NCI-H2107 (cell line): Measurements from ENCODE around the gene ANAPC7.
"Not testable (repeated sequence)": the region's sequence is repeated elsewhere in the genome, so short reads cannot be mapped to it uniquely, and the experiment has no call there.

Source experiments
- DNase-seq: peaks from one replicate; lab custom pipeline; 2025; lab: John Stamatoyannopoulos, UW

Gene ANAPC7

GRCh38 chr12:110403146-110403975 lies at the start of gene ANAPC7:
ANAPC7 (minus strand) TSS chr12:110403708; CDS start chr12:110403627, 81 bp downstream.
- peak; percentile 90 for DNase-seq

GRCh38 chr12:110451263-110451662 lies 47.8 kb upstream of the ANAPC7 start:
- no peak for DNase-seq

- DNase-seq, result peak; percentile 94
Observed at GRCh38 chr12:110449799-110450497, 46.4 kb upstream of the ANAPC7 start, which contains the start of gene ARPC3. ARPC3 (minus strand) TSS chr12:110450337; CDS start chr12:110450260, 77 bp downstream.

- no peak for DNase-seq
Observed at GRCh38 chr12:110444455-110444854, 40.9 kb upstream of the ANAPC7 start.

GRCh38 chr12:110436231-110436630 lies 32.7 kb upstream of the ANAPC7 start:
- DNase-seq, result no peak

GRCh38 chr12:110431957-110432587 lies 28.6 kb upstream of the ANAPC7 start:
- no peak for DNase-seq

- DNase-seq, result not testable (repeated sequence)
Observed at GRCh38 chr12:110429676-110430075, 26.2 kb upstream of the ANAPC7 start.

GRCh38 chr12:110426406-110426805 lies 22.9 kb upstream of the ANAPC7 start:
- DNase-seq, result no peak

- no peak for DNase-seq
Observed at GRCh38 chr12:110424237-110424636, 20.7 kb upstream of the ANAPC7 start.

- DNase-seq, result no peak
Observed at GRCh38 chr12:110421701-110422100, 18.2 kb upstream of the ANAPC7 start.

- DNase-seq, result no peak
Observed at GRCh38 chr12:110421159-110421661, 17.7 kb upstream of the ANAPC7 start.

- DNase-seq, result not testable (repeated sequence)
Observed at GRCh38 chr12:110420644-110421043, 17.1 kb upstream of the ANAPC7 start.

GRCh38 chr12:110417113-110417512 lies 13.6 kb upstream of the ANAPC7 start:
- DNase-seq, result not testable (repeated sequence)

- not testable (repeated sequence) for DNase-seq
Observed at GRCh38 chr12:110410086-110410485, 6.6 kb upstream of the ANAPC7 start.

GRCh38 chr12:110405126-110405662 lies 1.7 kb upstream of the ANAPC7 start:
- DNase-seq, result not testable (repeated sequence)

GRCh38 chr12:110403976-110404682 lies 621 bp upstream of the ANAPC7 start:
- DNase-seq, result peak; percentile 77

GRCh38 chr12:110382683-110383082 lies 20.8 kb downstream of the ANAPC7 start:
- no peak for DNase-seq

- no peak for DNase-seq
Observed at GRCh38 chr12:110379631-110380030, 23.9 kb downstream of the ANAPC7 start.

- DNase-seq, result no peak
Observed at GRCh38 chr12:110379197-110379596, 24.3 kb downstream of the ANAPC7 start.

GRCh38 chr12:110378131-110378790 lies 25.2 kb downstream of the ANAPC7 start:
- not testable (repeated sequence) for DNase-seq
